NCI-H146 treated with DMSO at 0.1 percent for 48 hours (cell line): Measurements from ENCODE around the gene ENTPD5.

ENCODE experiments used
- DNase-seq: peaks from one replicate; lab custom pipeline; 2025; ENCODE audit not compliant: unreplicated experiment; lab: John Stamatoyannopoulos, UW

The ENTPD5 gene

DNA sequence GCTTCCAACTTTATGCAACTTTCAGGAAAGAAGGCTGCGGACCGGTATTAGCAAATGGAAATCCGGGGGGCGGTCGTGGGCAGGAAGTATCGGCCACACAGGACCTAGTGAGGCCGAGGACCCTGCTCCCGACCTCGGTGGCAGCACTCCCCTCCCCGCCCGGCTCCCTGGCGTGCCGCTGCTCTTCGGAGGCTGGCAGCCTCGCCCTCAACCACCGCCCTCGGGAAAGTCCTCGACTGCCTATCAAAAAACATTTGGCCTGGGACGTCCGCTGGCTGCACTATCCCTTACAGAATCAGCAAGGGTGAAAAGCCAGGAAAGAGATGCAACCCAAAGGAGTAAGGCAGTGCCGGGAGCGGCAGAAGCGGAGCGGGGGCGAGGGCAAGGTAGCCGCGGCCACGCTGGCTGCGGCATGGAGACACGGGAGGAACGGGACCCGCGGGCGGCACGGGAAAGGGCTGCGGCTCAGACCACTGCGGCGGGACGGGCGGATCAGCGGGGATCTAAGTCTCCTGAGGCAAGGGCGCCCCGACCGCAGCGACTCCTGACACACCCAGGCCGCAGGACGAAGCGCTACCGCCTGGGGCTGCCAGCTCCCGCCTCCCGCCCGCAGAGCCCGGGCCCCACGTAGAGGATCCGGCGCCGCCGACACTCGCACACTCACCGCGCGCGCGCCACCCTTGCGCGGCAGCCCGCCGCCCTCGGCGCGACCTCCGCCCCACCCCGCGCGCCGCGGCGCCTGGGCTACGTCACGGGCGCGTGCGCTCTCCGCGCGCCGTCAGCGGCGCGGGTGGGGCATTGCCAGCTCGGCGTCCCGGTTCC, at the start of gene ENTPD5, which contains the start of gene BBOF1:
TSS of gene ENTPD5 (minus strand) at position 703 of the 822 bp plus-strand sequence. CDS start 31,186 bp downstream, outside the sequence.
TSS of gene BBOF1 (plus strand) at position 764 of the 822 bp plus-strand sequence. CDS start 130 bp downstream, outside the sequence.
- DNase-seq, result peak; percentile 42

DNA sequence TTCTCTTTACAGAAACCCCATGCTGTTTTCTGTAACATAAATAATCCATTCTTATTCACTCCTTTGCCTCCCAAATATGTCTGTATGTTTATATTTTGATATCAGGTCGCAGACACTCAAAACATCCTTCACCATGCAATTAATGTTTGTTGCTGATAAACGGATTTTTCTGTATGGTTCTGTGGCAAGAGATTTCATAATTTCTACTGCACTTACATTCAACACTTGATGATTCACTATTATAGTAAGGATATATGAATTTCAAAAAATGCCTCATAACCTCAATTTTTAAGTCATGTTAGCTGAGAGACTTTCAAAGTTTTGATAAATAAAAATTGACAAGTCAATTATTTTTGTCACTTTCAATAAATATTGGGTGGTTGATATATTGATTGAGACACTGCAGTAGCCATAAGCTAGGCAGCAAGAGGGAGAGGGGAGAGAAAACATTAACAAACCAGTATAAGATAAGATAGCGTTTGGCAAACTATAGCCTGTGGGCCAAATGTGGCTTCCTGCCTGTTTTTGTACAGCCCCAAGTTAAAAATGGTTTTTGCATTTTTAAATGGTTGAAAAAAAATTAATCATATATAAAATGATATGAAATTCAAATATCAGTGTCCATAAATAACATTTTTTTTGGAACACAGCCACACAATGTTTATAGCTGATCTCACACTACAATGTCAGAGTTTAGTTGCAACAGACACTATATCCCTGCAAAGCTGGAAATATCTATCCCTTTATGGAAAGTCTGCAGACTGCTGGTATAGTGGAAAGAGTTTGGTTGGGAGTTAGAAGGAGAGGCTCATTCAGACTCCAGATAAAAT, 46.9 kb upstream of the ENTPD5 start:
- no peak for DNase-seq

- no peak for DNase-seq
These were observed 45.8 kb upstream of the ENTPD5 start for GRCh38 chr14:74064883-74065282.

DNA sequence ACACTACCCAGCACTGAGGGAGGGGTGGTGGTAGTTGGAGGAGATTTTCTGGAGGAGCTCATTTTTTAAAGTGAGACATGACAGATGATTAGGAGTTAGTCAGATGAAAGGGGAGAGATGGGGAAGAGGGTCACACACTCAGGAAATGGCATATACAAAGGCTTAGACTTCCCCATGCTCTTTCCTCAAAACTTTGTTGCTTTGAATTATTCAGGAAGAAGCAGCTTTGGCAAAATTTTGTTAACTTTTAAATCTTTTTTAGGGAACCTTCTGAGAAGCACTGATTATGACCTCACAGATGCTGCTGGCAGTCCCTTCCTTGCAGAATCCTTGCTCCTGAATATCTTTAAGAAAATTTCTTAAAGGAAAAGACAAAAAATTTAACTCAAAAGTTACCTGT, 45.3 kb upstream of the ENTPD5 start:
- DNase-seq, result no peak

GRCh38 chr14:74062809-74063150, 43.7 kb upstream of the ENTPD5 start:
- no peak for DNase-seq

- DNase-seq, result no peak
These were observed 30.9 kb upstream of the ENTPD5 start for GRCh38 chr14:74049876-74050495.

- no peak for DNase-seq
These were observed 29.2 kb upstream of the ENTPD5 start for GRCh38 chr14:74048281-74048680.

DNA sequence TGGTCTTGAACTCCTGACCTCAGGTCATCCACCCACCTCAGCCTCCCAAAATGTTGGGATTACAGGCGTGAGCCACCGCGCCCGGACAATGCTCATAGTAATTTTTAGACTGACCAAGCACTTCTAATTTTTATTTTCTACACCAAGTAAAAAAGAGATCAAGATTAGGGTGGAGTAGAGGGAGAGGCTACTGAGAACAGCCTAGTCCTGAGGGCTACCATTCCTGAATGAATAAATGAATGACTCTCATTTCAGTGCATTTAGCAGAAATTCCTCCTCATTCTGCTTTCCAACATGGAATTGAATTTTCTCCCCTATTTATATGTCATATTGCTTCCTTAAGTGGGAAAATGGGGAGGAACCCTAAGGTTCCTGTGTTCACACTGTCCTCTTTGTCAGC, 26.4 kb upstream of the ENTPD5 start:
- no peak for DNase-seq

GRCh38 chr14:74042296-74042695, 23.2 kb upstream of the ENTPD5 start:
- DNase-seq, result no peak

DNA sequence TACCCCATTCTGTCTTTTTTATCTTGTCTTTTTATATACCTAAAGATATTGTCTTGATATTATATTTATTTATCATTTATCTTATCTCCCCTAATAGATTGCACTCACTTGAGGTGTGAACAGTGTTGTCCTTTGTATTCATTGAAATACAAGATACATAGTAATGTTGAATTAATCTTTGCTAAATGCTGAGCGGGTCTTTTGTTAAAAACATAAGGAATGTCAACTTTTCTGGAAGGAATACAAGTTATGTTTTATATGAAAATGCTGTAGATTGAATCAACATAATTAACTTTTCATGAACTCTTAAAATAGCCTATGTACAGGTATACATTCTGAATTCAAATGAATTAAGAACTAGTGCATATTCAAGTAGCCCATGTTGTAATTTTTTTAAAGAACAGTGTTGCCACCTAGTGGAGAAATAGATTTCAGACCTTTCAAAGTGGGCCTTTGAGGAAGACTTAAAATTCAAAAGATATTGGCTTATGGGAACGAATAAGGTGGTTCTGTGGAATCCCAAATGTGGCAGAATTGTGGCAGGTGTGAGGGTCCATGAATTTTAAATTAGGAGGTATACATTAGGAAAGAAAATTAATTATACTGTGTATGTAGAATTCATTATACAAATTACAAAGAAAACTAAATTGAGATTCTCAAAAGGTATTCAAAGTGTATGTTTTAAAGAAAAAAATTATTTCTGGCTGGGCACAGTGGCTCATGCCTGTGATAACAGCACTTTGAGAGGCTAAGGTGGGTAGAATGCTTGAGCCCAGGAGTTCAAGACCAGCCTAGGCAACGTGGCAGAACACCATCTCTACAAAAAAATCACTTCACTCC, 19.2 kb upstream of the ENTPD5 start:
- peak; percentile 30 for DNase-seq

- DNase-seq, result no peak
These were observed 16.5 kb upstream of the ENTPD5 start for GRCh38 chr14:74035556-74035955.

GRCh38 chr14:74034572-74034971, 15.5 kb upstream of the ENTPD5 start:
- no peak for DNase-seq

DNA sequence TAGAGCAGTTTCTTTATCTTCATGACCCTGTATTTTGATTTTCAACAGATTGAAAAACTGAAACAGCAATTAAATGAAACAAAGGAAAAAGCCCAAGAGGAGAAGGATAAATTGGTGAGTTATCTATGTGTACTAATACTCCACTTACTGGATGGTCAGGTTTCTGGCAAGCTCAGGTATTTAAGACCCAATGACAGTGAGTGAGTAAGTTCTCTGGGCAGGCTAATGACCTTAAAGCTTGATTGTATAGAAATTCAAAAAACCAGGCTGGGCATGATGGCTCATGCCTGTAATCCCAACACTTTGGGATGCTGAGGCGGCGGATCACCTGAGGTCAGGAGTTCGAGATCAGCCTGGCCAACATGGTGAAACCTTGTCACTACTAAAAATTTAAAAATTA, 10.0 kb upstream of the ENTPD5 start:
- no peak for DNase-seq

GRCh38 chr14:74022346-74022745, 3.3 kb upstream of the ENTPD5 start:
- no peak for DNase-seq

GRCh38 chr14:74019408-74020137, 485 bp upstream of the ENTPD5 start:
- no peak for DNase-seq

GRCh38 chr14:74018174-74018585, 908 bp downstream of the ENTPD5 start:
- DNase-seq, result no peak

DNA sequence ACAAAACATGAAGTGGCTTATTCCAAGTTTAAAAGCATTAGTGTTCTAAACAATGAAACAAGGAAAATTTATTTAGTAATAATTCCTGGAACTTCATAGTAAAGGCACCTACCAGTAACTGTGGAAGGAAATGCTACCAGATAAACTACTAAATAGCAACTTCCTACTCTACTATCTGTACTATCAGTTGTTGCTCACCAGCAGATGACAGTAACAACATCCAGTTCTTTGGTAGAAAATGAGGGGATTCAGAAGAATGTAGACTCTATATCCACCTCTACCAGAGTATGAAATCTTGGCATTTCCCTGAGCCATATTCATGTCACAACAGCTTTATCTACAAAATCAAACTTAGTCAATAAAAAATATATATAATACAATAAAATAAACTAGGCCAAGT, 3.1 kb downstream of the ENTPD5 start:
- DNase-seq, result no peak

DNA sequence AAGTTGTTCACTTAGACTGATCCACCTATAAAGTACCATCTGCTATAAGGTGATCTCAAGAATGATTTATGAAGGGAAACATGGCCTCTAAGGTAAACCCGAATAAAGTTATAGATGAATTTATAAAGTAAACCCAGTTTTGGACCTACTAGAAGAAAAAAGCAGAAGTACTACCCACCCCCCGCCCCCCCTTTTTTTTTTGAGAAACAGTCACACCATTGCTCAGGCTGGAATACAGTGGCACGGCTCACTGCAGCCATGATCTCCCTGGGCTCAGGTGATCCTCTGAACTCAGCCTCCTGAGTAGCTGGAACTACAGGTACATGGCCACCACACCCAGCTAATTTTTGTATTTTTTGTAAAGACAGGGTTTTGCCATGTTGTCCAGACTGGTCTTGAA, 3.9 kb downstream of the ENTPD5 start:
- DNase-seq, result no peak

- DNase-seq, result no peak
These were observed 4.8 kb downstream of the ENTPD5 start for GRCh38 chr14:74014299-74014698.

DNA sequence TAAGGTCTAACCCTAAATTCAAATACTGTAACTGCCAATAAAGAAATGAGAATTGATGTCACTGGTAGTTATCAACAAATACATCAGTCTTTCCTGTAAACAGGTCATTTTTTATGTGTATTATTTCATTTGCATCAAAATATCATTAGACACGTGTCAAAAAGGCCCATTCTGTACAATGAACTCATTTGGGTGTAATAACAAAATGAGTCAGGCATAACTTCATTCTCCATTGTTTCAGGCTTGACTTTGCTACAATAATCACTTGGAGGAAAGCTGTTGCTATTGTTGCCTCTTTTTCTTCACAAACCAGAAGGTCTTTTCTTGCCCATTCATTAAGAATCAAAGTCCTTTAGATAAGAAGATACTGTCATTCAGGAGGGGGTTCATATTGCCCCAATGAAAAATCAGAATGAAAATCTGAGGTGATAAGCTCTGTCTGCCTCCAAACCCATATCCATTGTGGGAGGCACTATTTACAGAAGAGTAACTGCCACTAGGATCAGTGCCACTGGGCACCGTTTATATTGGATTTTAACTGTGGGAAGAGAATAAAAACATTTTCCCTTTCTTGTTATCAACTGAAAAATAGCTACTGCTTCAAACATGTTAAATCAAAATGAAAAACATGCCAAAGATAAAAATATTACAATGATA, 10.1 kb downstream of the ENTPD5 start:
- DNase-seq, result no peak
